PC-9 (cell line): ENCODE data around the gene DDR1.

Experiments
- CTCF ChIP-seq: fragments of 200-600 bp; sonication (generic); conservative IDR thresholded peaks from 2 replicates; pipeline ENCODE4 v1.6.1; 2017; ENCODE audit warnings: mixed run types, antibody characterized with exemption, mild to moderate bottlenecking, moderate library complexity
- EZH2 ChIP-seq: fragments of 200-600 bp; sonication (generic); IDR thresholded peaks from 2 replicates; pipeline ENCODE4 v1.8.0; 2017; ENCODE audit warnings: antibody characterized with exemption, low read depth

DNA sequence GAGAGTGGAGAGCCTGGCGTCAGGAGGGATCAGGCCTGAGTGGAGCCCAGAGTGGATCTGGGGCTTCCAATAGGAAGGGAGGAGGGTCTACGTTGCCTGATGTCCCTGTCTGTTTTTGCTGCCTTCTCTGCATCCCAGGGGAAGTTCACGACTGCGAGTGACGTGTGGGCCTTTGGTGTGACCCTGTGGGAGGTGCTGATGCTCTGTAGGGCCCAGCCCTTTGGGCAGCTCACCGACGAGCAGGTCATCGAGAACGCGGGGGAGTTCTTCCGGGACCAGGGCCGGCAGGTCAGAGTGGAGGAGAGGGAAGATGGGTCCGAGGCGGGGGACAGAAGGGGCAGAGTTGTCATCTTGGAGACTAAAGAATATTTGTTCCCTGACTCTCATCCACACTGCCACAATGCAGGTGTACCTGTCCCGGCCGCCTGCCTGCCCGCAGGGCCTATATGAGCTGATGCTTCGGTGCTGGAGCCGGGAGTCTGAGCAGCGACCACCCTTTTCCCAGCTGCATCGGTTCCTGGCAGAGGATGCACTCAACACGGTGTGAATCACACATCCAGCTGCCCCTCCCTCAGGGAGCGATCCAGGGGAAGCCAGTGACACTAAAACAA lies 14.5 kb downstream of the DDR1 start:
- TF ChIP-seq CTCF (no peak), EZH2 (no peak)
